Endodermal cell (in vitro differentiated cells): ENCODE measurements around the gene CRTC3. TPM values are rescaled to one million over a fixed set of nuclear protein-coding genes. Genes with fewer than 3 reads are reported as not detected.

Experiments
- DNase-seq: peaks from one replicate; pipeline ENCODE4 v3.0.0-alpha.2; 2017
- H3K27ac ChIP-seq: 2 replicates; pipeline ENCODE4 v1.5.1; 2013; ENCODE audit warnings: mild to moderate bottlenecking, low read depth, low read length, moderate library complexity
- H3K27me3 ChIP-seq: 2 replicates; pipeline ENCODE4 v1.6.1; 2013; ENCODE audit warnings: mild to moderate bottlenecking, low read length, moderate library complexity; ENCODE audit not compliant: insufficient read depth, control insufficient read depth, poor library complexity, severe bottlenecking
- H3K36me3 ChIP-seq: 2 replicates; pipeline ENCODE4 v1.7.0; 2013; ENCODE audit warnings: mild to moderate bottlenecking, low read length, moderate library complexity; ENCODE audit not compliant: control insufficient read depth, insufficient read depth
- H3K4me1 ChIP-seq: one replicate; pipeline ENCODE4 v1.7.0; 2013; ENCODE audit warnings: low read length; ENCODE audit not compliant: control insufficient read depth, insufficient read depth
- H3K4me3 ChIP-seq: 2 replicates; pipeline ENCODE4 v1.5.1; 2013; ENCODE audit warnings: mild to moderate bottlenecking, low read length, moderate library complexity
- H3K9ac ChIP-seq: 2 replicates; pipeline ENCODE4 v1.6.1; 2013; ENCODE audit warnings: mild to moderate bottlenecking, low read length, moderate library complexity; ENCODE audit not compliant: poor library complexity, severe bottlenecking; ENCODE audit errors: extremely low read depth
- H3K9me3 ChIP-seq: 2 replicates; pipeline ENCODE4 v1.6.1; 2013; ENCODE audit warnings: mild to moderate bottlenecking, low read length, moderate library complexity; ENCODE audit not compliant: control insufficient read depth
- H3K27ac Mint-ChIP-seq: 2 replicates; pipeline ENCODE4 v1.8.0; 2020; ENCODE audit warnings: mixed read lengths
- H3K27me3 Mint-ChIP-seq: 2 replicates; pipeline ENCODE4 v1.8.0; 2021; ENCODE audit warnings: mild to moderate bottlenecking, mixed read lengths; ENCODE audit not compliant: insufficient read depth
- H3K36me3 Mint-ChIP-seq: 2 replicates; pipeline ENCODE4 v1.8.0; 2020; ENCODE audit warnings: low read depth, mixed read lengths
- H3K4me1 Mint-ChIP-seq: 2 replicates; pipeline ENCODE4 v1.8.0; 2020; ENCODE audit warnings: mixed read lengths
- H3K4me3 Mint-ChIP-seq: 2 replicates; pipeline ENCODE4 v1.8.0; 2020; ENCODE audit warnings: mild to moderate bottlenecking, moderate library complexity, mixed read lengths
- H3K9me3 Mint-ChIP-seq: 2 replicates; pipeline ENCODE4 v1.8.0; 2020; ENCODE audit warnings: mild to moderate bottlenecking, mixed read lengths
- CTCF ChIP-seq: fragments of 200-600 bp; sonication (generic); conservative IDR thresholded peaks from 2 replicates; pipeline ENCODE4 v1.5.0; 2021; ENCODE audit warnings: antibody characterized with exemption, mild to moderate bottlenecking
- WGBS, 2 experiments: methylation state at CpG; one replicate each; pipeline versions ENCODE4 v1.1.5 to v1.1.7; 2013; ENCODE audit warnings: missing lambda C conversion rate in 2 of 2, mixed read lengths in 1 of 2; ENCODE audit not compliant: insufficient coverage in 1 of 2, insufficient read length in 1 of 2; 5-methylcytosine and 5-hydroxymethylcytosine counted together
- total RNA-seq, 2 donors: library from RNA; stranded (reverse); fragmentation: NEBNext Ultra II Directional in 1 of 2; extraction: Animal tissue kit (Norgen Biotek cat#: 25700) in 1 of 2; gene quantifications; 2 replicates in 1 of 2; 3 replicates in 1 of 2; pipeline ENCODE4 v1.2.1, GENCODE V29; 2021

CRTC3 gene
- total RNA-seq, 2 donors from 2014 or later, result 17.3 to 21.9 TPM

DNA sequence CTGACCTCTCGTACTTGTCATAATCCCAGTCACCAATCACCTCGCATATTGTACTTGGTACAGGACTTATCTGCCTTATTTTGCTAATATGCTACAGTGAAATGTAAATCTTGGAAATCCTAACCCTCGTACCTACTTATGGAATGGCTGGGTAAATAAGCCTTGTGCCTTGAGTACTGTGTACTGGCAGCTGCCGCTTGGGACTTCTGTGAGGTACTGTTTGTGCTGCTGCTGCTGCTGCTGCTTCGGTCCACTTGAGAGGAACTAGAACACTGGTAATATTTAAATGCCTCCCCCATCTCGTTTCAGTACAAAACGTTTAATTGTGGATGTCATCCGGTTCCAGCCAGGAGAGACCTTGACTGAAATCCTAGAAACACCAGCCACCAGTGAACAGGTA, 42.5 kb upstream of the CRTC3 start:
- H3K4me1 ChIP-seq, result no peaks in the 10 kb centered on the region
- H3K9me3 ChIP-seq, result no peaks in the 10 kb centered on the region
- Mint-ChIP-seq H3K9me3 (no peaks in the 10 kb centered on the region), H3K27ac (no peak overlapping the region), H3K27me3 (no peaks in the 10 kb centered on the region), H3K4me1 (no peaks in the 10 kb centered on the region), H3K36me3 (peaks cover 75% of the 10 kb centered on the region), H3K4me3 (no peak overlapping the region)
- no peak for DNase-seq
- H3K27ac ChIP-seq, result no peak overlapping the region
- WGBS, 2 experiments, result 94 to 96% methylated on average over 6 to 8 of the region's 8 CpGs
- H3K4me3 ChIP-seq, result no peak overlapping the region
- no peak for TF ChIP-seq CTCF
- no peak overlapping the region for H3K9ac ChIP-seq
- no peaks in the 10 kb centered on the region for H3K27me3 ChIP-seq
- peaks cover 97% of the 10 kb centered on the region for H3K36me3 ChIP-seq

DNA sequence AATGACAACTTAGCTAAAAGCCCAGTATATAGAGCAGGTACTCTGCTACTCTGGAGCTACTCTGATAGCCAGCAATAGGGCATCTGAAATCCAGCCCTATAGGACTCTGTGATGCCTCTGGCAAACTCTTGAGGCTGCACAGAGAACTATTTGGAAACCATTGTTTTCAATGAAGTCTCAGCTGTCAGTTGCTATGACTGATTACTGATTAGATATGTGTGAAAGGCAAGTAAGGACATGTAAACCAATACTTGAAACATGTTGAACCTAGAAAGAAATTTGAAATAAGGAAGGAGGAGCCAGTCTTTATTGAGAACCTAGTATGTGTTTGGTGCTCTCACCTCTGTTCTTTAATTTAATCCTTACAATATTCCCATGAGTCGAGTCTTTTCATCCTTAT, 40.2 kb upstream of the CRTC3 start:
- no peak overlapping the region for H3K9ac ChIP-seq
- Mint-ChIP-seq H3K4me3 (no peak overlapping the region), H3K36me3 (peaks cover 78% of the 10 kb centered on the region), H3K9me3 (no peaks in the 10 kb centered on the region), H3K4me1 (no peaks in the 10 kb centered on the region), H3K27me3 (no peaks in the 10 kb centered on the region), H3K27ac (no peak overlapping the region)
- H3K4me3 ChIP-seq, result no peak overlapping the region
- TF ChIP-seq CTCF, result no peak
- no peaks in the 10 kb centered on the region for H3K4me1 ChIP-seq
- 93% methylated on average over 1 of the region's 1 CpG; no CpG with 5 or more reads in 1 of the 2 experiments for WGBS, 2 experiments
- H3K27ac ChIP-seq, result no peak overlapping the region
- no peak for DNase-seq
- no peaks in the 10 kb centered on the region for H3K9me3 ChIP-seq
- H3K27me3 ChIP-seq, result no peaks in the 10 kb centered on the region
- H3K36me3 ChIP-seq, result peaks cover 97% of the 10 kb centered on the region

- peaks cover 95% of the 10 kb centered on the region for H3K36me3 ChIP-seq
- H3K36me3 Mint-ChIP-seq, result peaks cover 76% of the 10 kb centered on the region
These were observed 39.8 kb upstream of the CRTC3 start for GRCh38 chr15:90489944-90490343.

More at GRCh38 chr15:90489944-90490343, 39.8 kb upstream of the CRTC3 start:
- H3K27ac ChIP-seq, result no peak overlapping the region
- Mint-ChIP-seq H3K9me3 (no peaks in the 10 kb centered on the region), H3K27me3 (no peaks in the 10 kb centered on the region), H3K27ac (no peak overlapping the region), H3K4me1 (no peaks in the 10 kb centered on the region), H3K4me3 (no peak overlapping the region)
- DNase-seq, result no peak
- H3K4me1 ChIP-seq, result no peaks in the 10 kb centered on the region
- H3K9me3 ChIP-seq, result no peaks in the 10 kb centered on the region
- no peak overlapping the region for H3K4me3 ChIP-seq
- H3K9ac ChIP-seq, result no peak overlapping the region
- TF ChIP-seq CTCF, result no peak
- H3K27me3 ChIP-seq, result no peaks in the 10 kb centered on the region
- 93 to 98% methylated on average over 2 of the region's 2 CpGs for WGBS, 2 experiments
